ENCODE data around the gene FCF1. TPM values are rescaled to one million over a fixed set of nuclear protein-coding genes. Genes with fewer than 3 reads are reported as not detected.

FCF1 gene
- total and polyA plus RNA-seq, 9 of the 15 experiments (the other 6 are each of a cell fraction or from before 2014, with no cell fraction given): 6.8 to 91.9 (median 40.0) TPM

DNA sequence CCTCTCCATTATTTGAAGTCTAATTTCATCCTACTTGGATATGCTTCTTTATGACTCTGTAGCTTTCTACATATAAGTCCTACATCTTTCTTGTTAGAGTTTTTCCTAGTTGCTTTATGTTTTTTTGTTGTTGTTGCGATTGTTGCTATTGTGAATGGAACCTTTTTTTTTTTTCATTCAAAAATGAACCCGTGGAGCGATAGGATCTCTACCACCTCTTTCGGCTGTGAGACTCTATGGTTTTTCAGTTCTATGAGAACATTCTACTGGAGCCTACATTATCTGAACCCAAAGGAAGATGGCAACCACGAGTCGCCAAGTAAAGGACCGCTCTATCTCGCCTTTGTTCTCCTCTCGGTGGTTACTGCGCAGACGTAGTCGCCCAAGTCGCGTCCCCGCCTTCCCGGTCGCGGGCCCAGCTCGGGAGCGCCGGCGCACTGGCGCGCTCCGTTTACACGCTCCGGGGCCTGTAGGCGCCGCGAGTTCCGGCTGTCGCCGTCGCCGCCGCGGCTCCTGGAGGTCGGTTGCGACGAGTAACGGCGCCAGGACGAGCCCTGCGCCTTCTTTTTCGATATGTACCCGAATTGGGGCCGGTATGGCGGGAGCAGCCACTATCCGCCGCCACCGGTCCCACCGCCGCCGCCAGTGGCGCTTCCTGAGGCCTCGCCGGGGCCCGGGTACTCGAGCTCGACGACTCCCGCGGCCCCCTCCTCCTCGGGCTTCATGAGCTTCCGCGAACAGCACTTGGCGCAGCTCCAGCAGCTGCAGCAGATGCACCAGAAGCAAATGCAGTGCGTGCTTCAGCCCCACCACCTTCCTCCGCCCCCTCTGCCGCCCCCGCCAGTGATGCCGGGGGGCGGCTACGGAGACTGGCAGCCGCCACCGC lies 50.2 kb downstream of the FCF1 start, which contains the start of gene YLPM1 (continued):
- TF ChIP-seq, protein P1, sequence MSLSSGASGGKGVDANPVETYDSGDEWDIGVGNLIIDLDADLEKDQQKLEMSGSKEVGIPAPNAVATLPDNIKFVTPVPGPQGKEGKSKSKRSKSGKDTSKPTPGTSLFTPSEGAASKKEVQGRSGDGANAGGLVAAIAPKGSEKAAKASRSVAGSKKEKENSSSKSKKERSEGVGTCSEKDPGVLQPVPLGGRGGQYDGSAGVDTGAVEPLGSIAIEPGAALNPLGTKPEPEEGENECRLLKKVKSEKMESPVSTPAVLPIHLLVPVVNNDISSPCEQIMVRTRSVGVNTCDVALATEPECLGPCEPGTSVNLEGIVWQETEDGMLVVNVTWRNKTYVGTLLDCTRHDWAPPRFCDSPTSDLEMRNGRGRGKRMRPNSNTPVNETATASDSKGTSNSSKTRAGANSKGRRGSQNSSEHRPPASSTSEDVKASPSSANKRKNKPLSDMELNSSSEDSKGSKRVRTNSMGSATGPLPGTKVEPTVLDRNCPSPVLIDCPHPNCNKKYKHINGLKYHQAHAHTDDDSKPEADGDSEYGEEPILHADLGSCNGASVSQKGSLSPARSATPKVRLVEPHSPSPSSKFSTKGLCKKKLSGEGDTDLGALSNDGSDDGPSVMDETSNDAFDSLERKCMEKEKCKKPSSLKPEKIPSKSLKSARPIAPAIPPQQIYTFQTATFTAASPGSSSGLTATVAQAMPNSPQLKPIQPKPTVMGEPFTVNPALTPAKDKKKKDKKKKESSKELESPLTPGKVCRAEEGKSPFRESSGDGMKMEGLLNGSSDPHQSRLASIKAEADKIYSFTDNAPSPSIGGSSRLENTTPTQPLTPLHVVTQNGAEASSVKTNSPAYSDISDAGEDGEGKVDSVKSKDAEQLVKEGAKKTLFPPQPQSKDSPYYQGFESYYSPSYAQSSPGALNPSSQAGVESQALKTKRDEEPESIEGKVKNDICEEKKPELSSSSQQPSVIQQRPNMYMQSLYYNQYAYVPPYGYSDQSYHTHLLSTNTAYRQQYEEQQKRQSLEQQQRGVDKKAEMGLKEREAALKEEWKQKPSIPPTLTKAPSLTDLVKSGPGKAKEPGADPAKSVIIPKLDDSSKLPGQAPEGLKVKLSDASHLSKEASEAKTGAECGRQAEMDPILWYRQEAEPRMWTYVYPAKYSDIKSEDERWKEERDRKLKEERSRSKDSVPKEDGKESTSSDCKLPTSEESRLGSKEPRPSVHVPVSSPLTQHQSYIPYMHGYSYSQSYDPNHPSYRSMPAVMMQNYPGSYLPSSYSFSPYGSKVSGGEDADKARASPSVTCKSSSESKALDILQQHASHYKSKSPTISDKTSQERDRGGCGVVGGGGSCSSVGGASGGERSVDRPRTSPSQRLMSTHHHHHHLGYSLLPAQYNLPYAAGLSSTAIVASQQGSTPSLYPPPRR (CRISPR knock-in tag; IDR thresholded peaks at IDR 0.05; ENCODE audit: borderline replicate concordance): no peak
- TF ChIP-seq ATF1 (CRISPR knock-in tag; IDR thresholded peaks at IDR 0.05): no peak
- peak; percentile 75 for TF ChIP-seq ATF1 (tag; IDR thresholded peaks at IDR 0.05)
- peak; percentile 60; the same call in 1 of the 2 replicates for TF ChIP-seq NFRKB (IDR thresholded peaks at IDR 0.05; ENCODE audit: low read depth)
- peak; percentile 48; the same call in 1 of the 2 replicates for TF ChIP-seq MYC (IDR thresholded peaks at IDR 0.05; ENCODE audit: low read depth, low read length)
- TF ChIP-seq MYC (CRISPR knock-in tag; IDR thresholded peaks at IDR 0.05; ENCODE audit: borderline replicate concordance, low read depth): no peak
- TF ChIP-seq, protein P2, sequence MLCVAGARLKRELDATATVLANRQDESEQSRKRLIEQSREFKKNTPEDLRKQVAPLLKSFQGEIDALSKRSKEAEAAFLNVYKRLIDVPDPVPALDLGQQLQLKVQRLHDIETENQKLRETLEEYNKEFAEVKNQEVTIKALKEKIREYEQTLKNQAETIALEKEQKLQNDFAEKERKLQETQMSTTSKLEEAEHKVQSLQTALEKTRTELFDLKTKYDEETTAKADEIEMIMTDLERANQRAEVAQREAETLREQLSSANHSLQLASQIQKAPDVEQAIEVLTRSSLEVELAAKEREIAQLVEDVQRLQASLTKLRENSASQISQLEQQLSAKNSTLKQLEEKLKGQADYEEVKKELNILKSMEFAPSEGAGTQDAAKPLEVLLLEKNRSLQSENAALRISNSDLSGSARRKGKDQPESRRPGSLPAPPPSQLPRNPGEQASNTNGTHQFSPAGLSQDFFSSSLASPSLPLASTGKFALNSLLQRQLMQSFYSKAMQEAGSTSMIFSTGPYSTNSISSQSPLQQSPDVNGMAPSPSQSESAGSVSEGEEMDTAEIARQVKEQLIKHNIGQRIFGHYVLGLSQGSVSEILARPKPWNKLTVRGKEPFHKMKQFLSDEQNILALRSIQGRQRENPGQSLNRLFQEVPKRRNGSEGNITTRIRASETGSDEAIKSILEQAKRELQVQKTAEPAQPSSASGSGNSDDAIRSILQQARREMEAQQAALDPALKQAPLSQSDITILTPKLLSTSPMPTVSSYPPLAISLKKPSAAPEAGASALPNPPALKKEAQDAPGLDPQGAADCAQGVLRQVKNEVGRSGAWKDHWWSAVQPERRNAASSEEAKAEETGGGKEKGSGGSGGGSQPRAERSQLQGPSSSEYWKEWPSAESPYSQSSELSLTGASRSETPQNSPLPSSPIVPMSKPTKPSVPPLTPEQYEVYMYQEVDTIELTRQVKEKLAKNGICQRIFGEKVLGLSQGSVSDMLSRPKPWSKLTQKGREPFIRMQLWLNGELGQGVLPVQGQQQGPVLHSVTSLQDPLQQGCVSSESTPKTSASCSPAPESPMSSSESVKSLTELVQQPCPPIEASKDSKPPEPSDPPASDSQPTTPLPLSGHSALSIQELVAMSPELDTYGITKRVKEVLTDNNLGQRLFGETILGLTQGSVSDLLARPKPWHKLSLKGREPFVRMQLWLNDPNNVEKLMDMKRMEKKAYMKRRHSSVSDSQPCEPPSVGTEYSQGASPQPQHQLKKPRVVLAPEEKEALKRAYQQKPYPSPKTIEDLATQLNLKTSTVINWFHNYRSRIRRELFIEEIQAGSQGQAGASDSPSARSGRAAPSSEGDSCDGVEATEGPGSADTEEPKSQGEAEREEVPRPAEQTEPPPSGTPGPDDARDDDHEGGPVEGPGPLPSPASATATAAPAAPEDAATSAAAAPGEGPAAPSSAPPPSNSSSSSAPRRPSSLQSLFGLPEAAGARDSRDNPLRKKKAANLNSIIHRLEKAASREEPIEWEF (CRISPR knock-in tag; IDR thresholded peaks at IDR 0.05): no peak
- TF ChIP-seq YY1 (IDR thresholded peaks at IDR 0.05; ENCODE audit: borderline replicate concordance in 1 of 3, control insufficient read depth in 1 of 3, extremely low read depth in 1 of 3, insufficient read depth in 3 of 3, insufficient read length in 1 of 3, insufficient replicate concordance in 2 of 3, low read depth in 1 of 3, low read length in 2 of 3): peak in 1 of 3 experiments; percentile 51
- 0 out of 2 replicates have a peak, but pooled peaks have one; percentile 39 for TF ChIP-seq FOXJ3 (CRISPR knock-in tag; IDR thresholded peaks at IDR 0.05)
- TF ChIP-seq FOXJ2 (tag; IDR thresholded peaks at IDR 0.05): peak; percentile 99
- 0 out of 2 replicates have a peak, but pooled peaks have one; percentile 48 for TF ChIP-seq ETV5 (CRISPR knock-in tag; IDR thresholded peaks at IDR 0.05; ENCODE audit: low read depth)
- peak; percentile 79 for TF ChIP-seq CREM (IDR thresholded peaks at IDR 0.05; ENCODE audit: low read depth)
- peak; percentile 62 for TF ChIP-seq L3MBTL2 (IDR thresholded peaks at IDR 0.05)
